Measurements from ENCODE around the gene TNFSF15. TPM values are rescaled to one million over a fixed set of nuclear protein-coding genes. Genes with fewer than 3 reads are reported as not detected.

Gene TNFSF15
- total RNA-seq, 2 experiments from 2014 or later = not detected

- intact Hi-C loops (cut with DNase I, micrococcal nuclease) = no loop called here
- Histone ChIP-seq H3K36me3 (ENCODE audit: insufficient read depth, low read length) (no peaks in the 10 kb centered on the region), H3K27ac (ENCODE audit: low read depth in 1 of 2, low read length in 2 of 2) (no peak overlapping the region), H3K9me3 (ENCODE audit: control insufficient read depth in 1 of 2, insufficient read depth in 1 of 2, low read length in 2 of 2) (no peaks in the 10 kb centered on the region), H3K4me3 (ENCODE audit: low read length) (no peak overlapping the region), H3K27me3 (ENCODE audit: control insufficient read depth in 1 of 2, insufficient read depth in 2 of 2, low read length in 2 of 2) (no peaks in the 10 kb centered on the region), H3K4me1 (ENCODE audit: insufficient read depth, low read length) (no peaks in the 10 kb centered on the region)
- TF ChIP-seq CTCF (IDR thresholded peaks at IDR 0.05) = no peak
- Mint-ChIP-seq H3K36me3 (ENCODE audit: low read depth) (no peaks in the 10 kb centered on the region), H3K4me3 (no peak overlapping the region), H3K27me3 (no peaks in the 10 kb centered on the region), H3K9me3 (peaks cover 2% of the 10 kb centered on the region), H3K27ac (no peak overlapping the region), H3K4me1 (ENCODE audit: low read depth) (peaks cover 8% of the 10 kb centered on the region)
- ChIA-PET CTCF (no interaction called here), POLR2A (no interaction called here)
- DNase-seq = no peak
- ATAC-seq (ENCODE audit: poor library complexity) = no peak
Measured at GRCh38 chr9:114853071-114853855, 47.4 kb upstream of the TNFSF15 start.

GRCh38 chr9:114852050-114852594 is 46.3 kb upstream of the TNFSF15 start:
- intact Hi-C loops (cut with DNase I, micrococcal nuclease) = no loop called here
- CTCF ChIA-PET = no interaction called here

GRCh38 chr9:114851306-114851705 is 45.5 kb upstream of the TNFSF15 start:
- H3K4me1 ChIP-seq (ENCODE audit: insufficient read depth, low read length) = no peaks in the 10 kb centered on the region
- ChIA-PET CTCF (no interaction called here), POLR2A (interaction anchor here (1.2 kb wide), 1 partner anchor 28 kb away, joined by 3 read pairs; no protein-coding TSS in a partner anchor)
- no peak overlapping the region for H3K4me3 Mint-ChIP-seq
- intact Hi-C loops (cut with DNase I, micrococcal nuclease) = no loop called here
- no peak for ATAC-seq (ENCODE audit: poor library complexity)
- no peaks in the 10 kb centered on the region for H3K9me3 ChIP-seq (ENCODE audit: control insufficient read depth in 1 of 2, insufficient read depth in 1 of 2, low read length in 2 of 2)
- no peak overlapping the region for H3K27ac ChIP-seq (ENCODE audit: low read depth in 1 of 2, low read length in 2 of 2)
- peaks cover 8% of the 10 kb centered on the region for H3K4me1 Mint-ChIP-seq (ENCODE audit: low read depth)
- H3K36me3 Mint-ChIP-seq (ENCODE audit: low read depth) = no peaks in the 10 kb centered on the region
- H3K27me3 Mint-ChIP-seq = no peaks in the 10 kb centered on the region
- no peak for DNase-seq
- no peak overlapping the region for H3K4me3 ChIP-seq (ENCODE audit: low read length)
- peaks cover 2% of the 10 kb centered on the region for H3K9me3 Mint-ChIP-seq
- no peak for TF ChIP-seq CTCF (IDR thresholded peaks at IDR 0.05)
- H3K27me3 ChIP-seq (ENCODE audit: control insufficient read depth in 1 of 2, insufficient read depth in 2 of 2, low read length in 2 of 2) = no peaks in the 10 kb centered on the region
- no peaks in the 10 kb centered on the region for H3K36me3 ChIP-seq (ENCODE audit: insufficient read depth, low read length)
- H3K27ac Mint-ChIP-seq = no peak overlapping the region

More at GRCh38 chr9:114852050-114852594, 46.3 kb upstream of the TNFSF15 start:
- no peak overlapping the region for H3K4me3 ChIP-seq (ENCODE audit: low read length)
- no peak overlapping the region for H3K27ac Mint-ChIP-seq
- peaks cover 8% of the 10 kb centered on the region for H3K4me1 Mint-ChIP-seq (ENCODE audit: low read depth)
- no peaks in the 10 kb centered on the region for H3K27me3 Mint-ChIP-seq
- H3K27me3 ChIP-seq (ENCODE audit: control insufficient read depth in 1 of 2, insufficient read depth in 2 of 2, low read length in 2 of 2) = no peaks in the 10 kb centered on the region
- ATAC-seq (ENCODE audit: poor library complexity) (no peak), DNase-seq (no peak)
- TF ChIP-seq CTCF (IDR thresholded peaks at IDR 0.05) = no peak
- H3K27ac ChIP-seq (ENCODE audit: low read depth in 1 of 2, low read length in 2 of 2) = no peak overlapping the region
- no peaks in the 10 kb centered on the region for H3K4me1 ChIP-seq (ENCODE audit: insufficient read depth, low read length)
- POLR2A ChIA-PET = interaction anchor here (1.2 kb wide), 1 partner anchor 28 kb away, joined by 3 read pairs; no protein-coding TSS in a partner anchor
- H3K9me3 ChIP-seq (ENCODE audit: control insufficient read depth in 1 of 2, insufficient read depth in 1 of 2, low read length in 2 of 2) = no peaks in the 10 kb centered on the region
- no peak overlapping the region for H3K4me3 Mint-ChIP-seq
- no peaks in the 10 kb centered on the region for H3K36me3 ChIP-seq (ENCODE audit: insufficient read depth, low read length)
- peaks cover 2% of the 10 kb centered on the region for H3K9me3 Mint-ChIP-seq
- no peaks in the 10 kb centered on the region for H3K36me3 Mint-ChIP-seq (ENCODE audit: low read depth)
